Left ventricle myocardium inferior (tissue), 1 donor: ENCODE measurements around the gene NRROS. TPM values are rescaled to one million over a fixed set of nuclear protein-coding genes. Genes with fewer than 3 reads are reported as not detected.

Experiments used
- DNase-seq: peaks from one replicate; pipeline ENCODE4 v3.0.0-alpha.2; 2020
- H3K27ac ChIP-seq: fragments of 200-600 bp; replicated peaks from 2 replicates; pipeline ENCODE4 v1.8.0; 2021
- H3K27me3 ChIP-seq: fragments of 200-600 bp; 2 replicates; pipeline ENCODE4 v1.8.0; 2021; ENCODE audit warnings: low read depth
- H3K36me3 ChIP-seq: fragments of 200-600 bp; 2 replicates; pipeline ENCODE4 v1.8.0; 2021
- H3K4me1 ChIP-seq: fragments of 200-600 bp; 2 replicates; pipeline ENCODE4 v1.8.0; 2021
- H3K4me3 ChIP-seq: fragments of 200-600 bp; 2 replicates; pipeline ENCODE4 v1.8.0; 2021; ENCODE audit warnings: mild to moderate bottlenecking, moderate library complexity
- H3K9me3 ChIP-seq: fragments of 200-600 bp; replicated peaks from 2 replicates; pipeline ENCODE4 v1.8.0; 2021
- intact Hi-C: fragments of 100-400 bp; cut with micrococcal nuclease; formaldehyde crosslinking; loops from one replicate; pipeline ENCODE4 v1.11.0; 2022
- total RNA-seq: library from RNA; stranded (reverse); fragmentation: NEBNext Ultra II Directional; extraction: Animal tissue kit (Norgen Biotek cat#: 25700); gene quantifications from one replicate; pipeline ENCODE4 v1.2.1, GENCODE V29; 2021
- TF ChIP-seq, protein P1 (sequence below): fragments of 200-600 bp; IDR thresholded peaks from 2 replicates; pipeline ENCODE4 v1.8.0; 2021; ENCODE audit warnings: antibody characterized with exemption, mild to moderate bottlenecking, borderline replicate concordance
- donor health status: DM: no; HTN: yes; CAD: no; lungs with severe emphysema.

NRROS gene
- total RNA-seq, 1 donor from 2014 or later = 2.4 TPM

DNA sequence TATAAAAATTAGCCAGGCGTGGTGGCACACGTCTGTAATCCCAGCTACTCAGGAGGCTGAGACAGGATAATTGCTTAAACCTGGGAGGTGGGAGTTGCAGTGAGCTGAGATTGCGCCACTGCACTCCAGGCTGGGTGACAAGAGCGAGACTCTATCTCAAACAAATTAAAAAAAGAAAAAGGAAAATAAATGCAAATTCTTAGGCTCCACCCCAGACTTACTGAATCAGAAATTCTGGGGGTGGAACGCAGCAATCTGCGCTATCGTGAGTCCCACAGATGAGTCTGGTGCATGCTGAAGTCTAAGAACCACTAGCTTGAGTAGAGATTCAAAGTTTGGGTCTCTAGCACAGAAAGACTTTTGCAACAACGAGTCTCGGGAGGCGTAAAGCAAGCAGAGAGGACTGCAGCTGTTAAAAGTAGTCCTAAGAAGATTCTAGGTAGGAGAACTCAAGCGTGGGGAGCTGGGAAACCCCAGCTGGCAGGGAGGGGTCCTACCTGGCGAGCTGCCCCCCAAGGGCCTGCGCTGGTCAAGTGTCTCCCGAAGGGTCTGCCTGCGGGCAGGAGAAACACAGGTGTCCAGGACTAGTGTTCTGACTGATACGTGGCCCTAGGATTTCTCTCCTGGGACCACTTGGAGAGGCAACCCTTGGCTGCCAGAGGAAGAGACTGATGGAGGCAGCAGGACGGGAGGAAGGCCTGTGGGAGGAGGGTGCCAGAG, 50.6 kb downstream of the NRROS start:
- no peak overlapping the region for H3K27ac ChIP-seq
- H3K4me1 ChIP-seq = peaks cover 2% of the 10 kb centered on the region
- TF ChIP-seq, protein P1, sequence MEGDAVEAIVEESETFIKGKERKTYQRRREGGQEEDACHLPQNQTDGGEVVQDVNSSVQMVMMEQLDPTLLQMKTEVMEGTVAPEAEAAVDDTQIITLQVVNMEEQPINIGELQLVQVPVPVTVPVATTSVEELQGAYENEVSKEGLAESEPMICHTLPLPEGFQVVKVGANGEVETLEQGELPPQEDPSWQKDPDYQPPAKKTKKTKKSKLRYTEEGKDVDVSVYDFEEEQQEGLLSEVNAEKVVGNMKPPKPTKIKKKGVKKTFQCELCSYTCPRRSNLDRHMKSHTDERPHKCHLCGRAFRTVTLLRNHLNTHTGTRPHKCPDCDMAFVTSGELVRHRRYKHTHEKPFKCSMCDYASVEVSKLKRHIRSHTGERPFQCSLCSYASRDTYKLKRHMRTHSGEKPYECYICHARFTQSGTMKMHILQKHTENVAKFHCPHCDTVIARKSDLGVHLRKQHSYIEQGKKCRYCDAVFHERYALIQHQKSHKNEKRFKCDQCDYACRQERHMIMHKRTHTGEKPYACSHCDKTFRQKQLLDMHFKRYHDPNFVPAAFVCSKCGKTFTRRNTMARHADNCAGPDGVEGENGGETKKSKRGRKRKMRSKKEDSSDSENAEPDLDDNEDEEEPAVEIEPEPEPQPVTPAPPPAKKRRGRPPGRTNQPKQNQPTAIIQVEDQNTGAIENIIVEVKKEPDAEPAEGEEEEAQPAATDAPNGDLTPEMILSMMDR = no peak
- peaks cover 9% of the 10 kb centered on the region for H3K27me3 ChIP-seq
- DNase-seq = no peak
- H3K9me3 ChIP-seq = no peaks in the 10 kb centered on the region
- H3K4me3 ChIP-seq = no peak overlapping the region
- intact Hi-C loops = loop anchor here (5.0 kb wide), 1 partner anchor 83 kb away; no protein-coding TSS in a partner anchor
- no peaks in the 10 kb centered on the region for H3K36me3 ChIP-seq

DNA sequence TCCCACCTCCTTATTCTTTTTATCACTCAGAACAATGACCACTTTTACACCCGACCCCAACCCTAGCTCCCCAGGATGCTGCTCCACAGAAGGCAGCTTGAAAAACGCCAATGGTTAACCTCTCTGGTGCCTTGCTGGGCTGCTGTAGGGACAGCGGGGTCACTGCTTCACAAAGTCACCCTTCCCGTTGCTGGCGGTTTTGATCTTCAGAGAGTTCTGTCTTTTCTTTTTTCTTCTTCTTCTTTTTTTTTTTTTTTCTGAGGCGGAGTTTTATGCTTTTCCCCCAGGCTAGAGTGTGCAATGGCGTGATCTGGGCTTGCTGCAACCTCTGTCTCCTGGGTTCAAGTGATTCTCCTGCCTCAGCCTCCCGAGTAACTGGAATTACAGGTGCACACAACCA, 51.9 kb downstream of the NRROS start:
- no peak for DNase-seq
- intact Hi-C loops = no loop called here

DNA sequence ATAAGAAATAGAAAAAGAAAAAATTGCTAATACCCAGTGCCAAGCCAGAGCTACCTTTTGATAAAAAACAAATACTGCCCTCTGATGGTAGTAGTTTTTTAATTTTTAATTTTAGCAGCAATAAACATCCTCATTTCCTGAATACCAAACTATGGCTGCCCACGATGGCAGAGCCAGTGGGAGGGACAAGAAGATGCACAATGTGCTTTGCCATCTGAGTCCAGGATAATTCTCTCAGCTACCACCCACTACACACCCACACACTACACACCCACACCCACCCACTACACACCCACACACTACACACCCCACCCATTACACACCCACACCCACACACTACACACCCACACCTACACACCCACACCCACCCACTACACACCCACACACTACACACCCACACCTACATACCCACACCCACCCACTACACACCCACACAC, 54.7 kb downstream of the NRROS start:
- Histone ChIP-seq H3K27ac (no peak overlapping the region), H3K4me3 (no peak overlapping the region), H3K4me1 (no peaks in the 10 kb centered on the region), H3K36me3 (no peaks in the 10 kb centered on the region), H3K9me3 (no peaks in the 10 kb centered on the region), H3K27me3 (peaks cover 9% of the 10 kb centered on the region)
- TF ChIP-seq, protein P1 = no peak
- intact Hi-C loops = no loop called here
- no peak for DNase-seq

More for the DNA sequence above, 51.9 kb downstream of the NRROS start:
- H3K27me3 ChIP-seq = peaks cover 9% of the 10 kb centered on the region
- no peaks in the 10 kb centered on the region for H3K36me3 ChIP-seq
- H3K9me3 ChIP-seq = no peaks in the 10 kb centered on the region
- TF ChIP-seq, protein P1 = no peak
- no peak overlapping the region for H3K27ac ChIP-seq
- H3K4me3 ChIP-seq = no peak overlapping the region
- H3K4me1 ChIP-seq = no peaks in the 10 kb centered on the region

DNA sequence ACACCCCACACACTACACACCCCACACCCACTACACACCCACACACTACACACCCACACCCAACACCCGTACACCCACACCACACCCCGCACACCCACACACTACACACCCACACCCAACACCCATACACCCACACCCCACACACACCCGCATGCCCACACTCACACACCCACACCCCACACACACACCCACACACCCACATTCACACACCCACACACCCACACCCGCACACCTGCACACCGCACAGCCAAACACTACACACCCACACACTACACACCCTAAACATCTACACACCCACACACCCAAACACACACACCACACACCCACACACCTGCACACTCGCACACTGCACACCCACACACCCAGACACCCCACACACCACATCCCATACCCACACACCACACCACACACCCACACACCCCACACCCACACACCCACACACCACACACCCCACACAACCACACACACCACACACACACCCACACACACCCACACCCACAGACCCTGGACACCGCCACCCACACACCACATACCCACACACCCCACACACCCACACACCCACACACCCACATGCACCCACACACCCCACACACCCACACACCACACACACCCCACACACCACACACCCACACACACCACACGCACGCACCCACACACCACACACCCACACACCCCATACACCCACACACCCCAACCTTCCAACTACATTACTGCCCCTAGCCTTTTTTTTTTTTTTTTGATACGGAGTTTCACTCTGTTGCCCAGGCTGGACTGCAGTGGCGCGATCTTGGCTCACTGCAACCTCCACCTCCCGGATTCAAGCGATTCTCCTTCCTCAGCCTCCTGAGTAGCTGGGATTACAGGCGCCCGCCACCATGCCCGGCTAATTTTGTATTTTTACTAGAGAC, 55.7 kb downstream of the NRROS start:
- intact Hi-C loops = no loop called here
- Histone ChIP-seq H3K9me3 (no peaks in the 10 kb centered on the region), H3K27me3 (peaks cover 2% of the 10 kb centered on the region), H3K36me3 (no peaks in the 10 kb centered on the region), H3K4me1 (no peaks in the 10 kb centered on the region), H3K4me3 (no peak overlapping the region), H3K27ac (no peak overlapping the region)
- no peak for DNase-seq
- TF ChIP-seq, protein P1 = no peak

DNA sequence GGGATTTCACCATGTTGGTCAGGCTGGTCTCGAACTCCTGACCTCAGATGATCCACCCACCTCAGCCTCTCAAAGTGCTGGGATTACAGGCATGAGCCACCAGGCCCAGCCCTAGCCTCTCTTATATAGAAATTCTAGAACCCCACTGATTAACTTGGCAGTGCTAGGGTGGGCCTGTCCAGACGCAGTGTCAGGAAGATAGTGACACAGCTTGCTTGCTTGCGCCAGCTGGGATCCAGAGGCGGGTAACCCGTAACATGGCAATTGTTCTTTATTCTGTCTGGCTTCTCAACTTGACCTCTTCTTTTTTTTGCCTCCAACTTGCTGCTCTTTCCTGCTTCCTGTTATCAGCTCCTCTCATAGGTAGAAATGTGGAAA, 56.3 kb downstream of the NRROS start:
- no peaks in the 10 kb centered on the region for H3K36me3 ChIP-seq
- TF ChIP-seq, protein P1 = no peak
- no peak overlapping the region for H3K4me3 ChIP-seq
- intact Hi-C loops = no loop called here
- H3K27me3 ChIP-seq = no peaks in the 10 kb centered on the region
- DNase-seq = no peak
- no peak overlapping the region for H3K27ac ChIP-seq
- no peaks in the 10 kb centered on the region for H3K9me3 ChIP-seq
- no peaks in the 10 kb centered on the region for H3K4me1 ChIP-seq
